ENCODE results near the gene MSH2. TPM values are rescaled to one million over a fixed set of nuclear protein-coding genes. Genes with fewer than 3 reads are reported as not detected.
"Not testable (repeated sequence)": the region's sequence is repeated elsewhere in the genome, so short reads cannot be mapped to it uniquely, and the experiment has no call there.

The MSH2 gene
- total and polyA plus RNA-seq, 2 donors (not counting 1 experiment from before 2014, with no cell fraction given): 15.4 to 19.7 TPM

DNA sequence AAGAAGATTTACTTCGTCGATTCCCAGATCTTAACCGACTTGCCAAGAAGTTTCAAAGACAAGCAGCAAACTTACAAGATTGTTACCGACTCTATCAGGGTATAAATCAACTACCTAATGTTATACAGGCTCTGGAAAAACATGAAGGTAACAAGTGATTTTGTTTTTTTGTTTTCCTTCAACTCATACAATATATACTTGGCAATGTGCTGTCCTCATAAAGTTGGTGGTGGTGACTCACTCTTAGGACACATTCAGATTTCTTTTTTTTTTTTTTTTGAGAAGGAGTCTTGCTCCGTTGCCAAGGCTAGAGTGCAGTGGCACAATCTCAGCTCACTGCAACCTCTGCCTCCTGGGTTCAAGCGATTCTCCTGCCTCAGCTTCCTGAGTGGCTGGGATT is 26.8 kb downstream of the MSH2 start:
- Histone ChIP-seq H3K27me3 (ENCODE audit: control insufficient read depth, insufficient read depth, low read length) (no peaks in the 10 kb centered on the region), H3K36me3 (ENCODE audit: control insufficient read depth, insufficient read depth, low read length) (peaks cover 5% of the 10 kb centered on the region), H3K4me3 (replicated peaks in 1 of 4; ENCODE audit: control extremely low read depth in 1 of 4, insufficient read depth in 1 of 4, low read depth in 3 of 4, low read length in 4 of 4) (no peak overlapping the region), H3K9me3 (ENCODE audit: control insufficient read depth, insufficient read depth, low read depth, low read length) (no peaks in the 10 kb centered on the region), H2AFZ (ENCODE audit: low read length) (no peak overlapping the region), H3K4me2 (ENCODE audit: extremely low read depth, insufficient read depth, low read length) (no peak overlapping the region), H4K20me1 (ENCODE audit: control insufficient read depth, extremely low read depth, insufficient read depth, low read length) (no peaks in the 10 kb centered on the region), H3K4me1 (ENCODE audit: control insufficient read depth, extremely low read depth, insufficient read depth, low read length) (no peaks in the 10 kb centered on the region), H3K9ac (ENCODE audit: insufficient read depth, low read length) (no peak overlapping the region), H3K27ac (ENCODE audit: insufficient read depth, low read length) (no peak overlapping the region), H3K79me2 (ENCODE audit: control insufficient read depth, insufficient read depth, low read length) (no peaks in the 10 kb centered on the region)
- peak; percentile 51 to 71 for DNase-seq (ENCODE audit: low read depth in 2 of 2)
- TF ChIP-seq EZH2 (IDR thresholded peaks at IDR 0.05; ENCODE audit: low read length, missing control alignments): no peak

DNA sequence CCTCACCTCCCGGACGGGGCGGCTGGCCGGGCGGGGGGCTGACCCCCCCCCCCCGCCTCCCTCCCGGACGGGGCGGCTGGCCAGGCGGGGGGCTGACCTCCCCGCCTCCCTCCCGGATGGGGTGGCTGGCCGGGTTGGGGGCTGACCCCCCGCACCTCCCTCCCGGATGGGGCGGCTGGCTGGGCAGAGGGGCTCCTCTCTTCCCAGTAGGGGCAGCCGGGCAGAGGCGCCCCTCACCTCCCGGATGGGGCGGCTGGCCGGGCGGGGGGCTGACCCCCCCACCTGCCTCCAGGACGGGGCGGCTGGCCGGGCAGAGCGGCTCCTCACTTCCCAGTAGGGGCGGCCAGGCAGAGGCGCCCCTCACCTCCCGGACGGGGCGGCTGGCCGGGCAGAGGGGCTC is 30.1 kb downstream of the MSH2 start:
- not testable (repeated sequence) for H3K9ac ChIP-seq (ENCODE audit: insufficient read depth, low read length); H4K20me1 ChIP-seq (ENCODE audit: control insufficient read depth, extremely low read depth, insufficient read depth, low read length); H3K4me3 ChIP-seq (replicated peaks in 1 of 4; ENCODE audit: control extremely low read depth in 1 of 4, insufficient read depth in 1 of 4, low read depth in 3 of 4, low read length in 4 of 4); H3K36me3 ChIP-seq (ENCODE audit: control insufficient read depth, insufficient read depth, low read length); DNase-seq (ENCODE audit: low read depth in 2 of 2); H3K27ac ChIP-seq (ENCODE audit: insufficient read depth, low read length); H3K79me2 ChIP-seq (ENCODE audit: control insufficient read depth, insufficient read depth, low read length); H3K4me1 ChIP-seq (ENCODE audit: control insufficient read depth, extremely low read depth, insufficient read depth, low read length); H3K4me2 ChIP-seq (ENCODE audit: extremely low read depth, insufficient read depth, low read length); H2AFZ ChIP-seq (ENCODE audit: low read length); H3K9me3 ChIP-seq (ENCODE audit: control insufficient read depth, insufficient read depth, low read depth, low read length); H3K27me3 ChIP-seq (ENCODE audit: control insufficient read depth, insufficient read depth, low read length)

DNA sequence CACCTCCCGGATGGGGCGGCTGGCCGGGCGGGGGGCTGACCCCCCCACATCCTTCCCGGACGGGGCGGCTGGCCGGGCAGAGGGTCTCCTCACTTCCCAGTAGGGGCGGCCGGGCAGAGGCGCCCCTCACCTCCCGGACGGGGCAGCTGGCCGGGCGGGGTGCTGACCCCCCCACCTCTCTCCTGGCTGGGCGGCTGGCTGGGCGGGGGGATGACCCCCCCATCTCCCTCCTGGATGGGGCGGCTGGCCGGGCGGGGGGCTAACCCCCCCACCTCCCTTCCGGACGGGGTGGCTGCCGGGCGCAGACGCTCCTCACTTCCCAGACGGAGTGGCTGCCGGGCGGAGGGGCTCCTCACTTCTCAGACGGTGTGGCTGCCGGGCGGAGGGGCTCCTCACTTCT is 30.5 kb downstream of the MSH2 start:
- H2AFZ ChIP-seq (ENCODE audit: low read length); H4K20me1 ChIP-seq (ENCODE audit: control insufficient read depth, extremely low read depth, insufficient read depth, low read length); H3K36me3 ChIP-seq (ENCODE audit: control insufficient read depth, insufficient read depth, low read length); H3K4me2 ChIP-seq (ENCODE audit: extremely low read depth, insufficient read depth, low read length); DNase-seq (ENCODE audit: low read depth in 2 of 2); H3K9ac ChIP-seq (ENCODE audit: insufficient read depth, low read length); H3K9me3 ChIP-seq (ENCODE audit: control insufficient read depth, insufficient read depth, low read depth, low read length); H3K4me1 ChIP-seq (ENCODE audit: control insufficient read depth, extremely low read depth, insufficient read depth, low read length); H3K4me3 ChIP-seq (replicated peaks in 1 of 4; ENCODE audit: control extremely low read depth in 1 of 4, insufficient read depth in 1 of 4, low read depth in 3 of 4, low read length in 4 of 4); H3K27me3 ChIP-seq (ENCODE audit: control insufficient read depth, insufficient read depth, low read length); H3K27ac ChIP-seq (ENCODE audit: insufficient read depth, low read length); H3K79me2 ChIP-seq (ENCODE audit: control insufficient read depth, insufficient read depth, low read length): not testable (repeated sequence)

DNA sequence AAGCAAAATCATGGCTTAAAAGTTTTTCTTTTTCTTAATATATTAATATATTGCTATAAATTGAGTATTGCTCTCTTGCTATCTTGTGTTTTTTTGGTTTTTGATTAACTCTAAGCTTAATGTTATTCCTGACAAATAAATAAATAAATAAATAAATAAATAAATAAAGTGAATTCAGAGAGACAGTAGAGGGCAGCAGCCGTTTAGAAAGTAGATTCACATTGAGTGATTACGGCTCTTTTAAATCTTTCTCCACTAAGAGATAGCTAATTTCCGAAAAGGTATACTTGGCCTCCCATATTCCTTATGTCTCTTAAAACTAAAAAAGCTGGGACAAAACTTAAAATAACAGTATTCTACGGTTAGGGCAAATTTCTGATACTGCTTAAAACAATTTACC is 34.3 kb downstream of the MSH2 start:
- Histone ChIP-seq H3K4me2 (ENCODE audit: extremely low read depth, insufficient read depth, low read length) (no peak overlapping the region), H3K4me1 (ENCODE audit: control insufficient read depth, extremely low read depth, insufficient read depth, low read length) (no peaks in the 10 kb centered on the region), H3K27me3 (ENCODE audit: control insufficient read depth, insufficient read depth, low read length) (no peaks in the 10 kb centered on the region), H4K20me1 (ENCODE audit: control insufficient read depth, extremely low read depth, insufficient read depth, low read length) (no peaks in the 10 kb centered on the region), H2AFZ (ENCODE audit: low read length) (no peak overlapping the region), H3K79me2 (ENCODE audit: control insufficient read depth, insufficient read depth, low read length) (no peaks in the 10 kb centered on the region), H3K36me3 (ENCODE audit: control insufficient read depth, insufficient read depth, low read length) (no peaks in the 10 kb centered on the region), H3K9ac (ENCODE audit: insufficient read depth, low read length) (no peak overlapping the region), H3K27ac (ENCODE audit: insufficient read depth, low read length) (no peak overlapping the region), H3K4me3 (replicated peaks in 1 of 4; ENCODE audit: control extremely low read depth in 1 of 4, insufficient read depth in 1 of 4, low read depth in 3 of 4, low read length in 4 of 4) (no peak overlapping the region), H3K9me3 (ENCODE audit: control insufficient read depth, insufficient read depth, low read depth, low read length) (no peaks in the 10 kb centered on the region)
- DNase-seq (ENCODE audit: low read depth in 2 of 2): peak; percentile 35 to 71
- no peak for TF ChIP-seq EZH2 (IDR thresholded peaks at IDR 0.05; ENCODE audit: low read length, missing control alignments)
- TF ChIP-seq, protein P1, sequence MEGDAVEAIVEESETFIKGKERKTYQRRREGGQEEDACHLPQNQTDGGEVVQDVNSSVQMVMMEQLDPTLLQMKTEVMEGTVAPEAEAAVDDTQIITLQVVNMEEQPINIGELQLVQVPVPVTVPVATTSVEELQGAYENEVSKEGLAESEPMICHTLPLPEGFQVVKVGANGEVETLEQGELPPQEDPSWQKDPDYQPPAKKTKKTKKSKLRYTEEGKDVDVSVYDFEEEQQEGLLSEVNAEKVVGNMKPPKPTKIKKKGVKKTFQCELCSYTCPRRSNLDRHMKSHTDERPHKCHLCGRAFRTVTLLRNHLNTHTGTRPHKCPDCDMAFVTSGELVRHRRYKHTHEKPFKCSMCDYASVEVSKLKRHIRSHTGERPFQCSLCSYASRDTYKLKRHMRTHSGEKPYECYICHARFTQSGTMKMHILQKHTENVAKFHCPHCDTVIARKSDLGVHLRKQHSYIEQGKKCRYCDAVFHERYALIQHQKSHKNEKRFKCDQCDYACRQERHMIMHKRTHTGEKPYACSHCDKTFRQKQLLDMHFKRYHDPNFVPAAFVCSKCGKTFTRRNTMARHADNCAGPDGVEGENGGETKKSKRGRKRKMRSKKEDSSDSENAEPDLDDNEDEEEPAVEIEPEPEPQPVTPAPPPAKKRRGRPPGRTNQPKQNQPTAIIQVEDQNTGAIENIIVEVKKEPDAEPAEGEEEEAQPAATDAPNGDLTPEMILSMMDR (conservative IDR thresholded peaks at IDR 0.05 in 1 of 2, IDR thresholded peaks at IDR 0.05 in 1 of 2; ENCODE audit: low read depth in 1 of 2, low read length in 2 of 2): peak; percentile 28 to 42
